GM23338 (cell line): Measurements from ENCODE around the gene STAT6. TPM values are rescaled to one million over a fixed set of nuclear protein-coding genes. Genes with fewer than 3 reads are reported as not detected.

Experiments
- CREB1 ChIP-seq: fragments of 250-450 bp; sonication (Bioruptor Pico); IDR thresholded peaks from 2 replicates; pipeline ENCODE4 v1.5.0; 2020; ENCODE audit warnings: low read depth, mild to moderate bottlenecking, moderate library complexity
- EZH2phosphoT487 ChIP-seq: fragments of 200-600 bp; sonication (generic); IDR thresholded peaks from one replicate; pipeline ENCODE4 v1.8.1; 2018; ENCODE audit warnings: antibody characterized with exemption; ENCODE audit not compliant: unreplicated experiment
- POLR2AphosphoS5 ChIP-seq: IDR thresholded peaks from 2 replicates; pipeline ENCODE4 v1.6.1; 2016; ENCODE audit warnings: antibody characterized with exemption, low read depth
- REST ChIP-seq: IDR thresholded peaks from one replicate; pipeline ENCODE4 v1.6.1; 2018; ENCODE audit warnings: antibody characterized with exemption; ENCODE audit not compliant: unreplicated experiment
- ZNF462 ChIP-seq: fragments of 250-450 bp; sonication (Bioruptor Pico); IDR thresholded peaks from 2 replicates; pipeline ENCODE4 v1.5.0; 2020; ENCODE audit warnings: mild to moderate bottlenecking, moderate library complexity
- polyA plus RNA-seq: library from polyadenylated mRNA; unstranded; fragments of >200 nt; fragmentation: Nextera tagmentation; extraction: Ambion mirVana; gene quantifications from 2 replicates; pipeline ENCODE4 v1.2.1, GENCODE V29; 2016
- total RNA-seq: library from RNA; depleted of rRNA; stranded (reverse); fragments of >200 nt; shearing (Covaris generic); gene quantifications from 2 replicates; pipeline ENCODE4 v1.2.3, GENCODE V29; 2014

The STAT6 gene
- total and polyA plus RNA-seq, 2 experiments from 2014 or later: 14.3 to 28.1 TPM

- TF ChIP-seq ZNF462 (CRISPR knock-in tag) (no peak), CREB1 (CRISPR knock-in tag) (no peak), REST (no peak), POLR2AphosphoS5 (no peak), EZH2phosphoT487 (no peak)
Observed at GRCh38 chr12:57094208-57095160, 16.7 kb downstream of the STAT6 start (continued).
